ENCODE results near the gene OR4K17.
"Not testable (repeated sequence)": the region's sequence is repeated elsewhere in the genome, so short reads cannot be mapped to it uniquely, and the experiment has no call there.

Gene OR4K17

GRCh38 chr14:20110438-20110837 lies at the start of gene OR4K17:
Gene OR4K17, plus strand, starts transcription at chr14:20110739. Its CDS starts 6,761 bp downstream, at chr14:20117500.
- no peak for DNase-seq

GRCh38 chr14:20092050-20092449 lies 18.5 kb upstream of the OR4K17 start:
- no peak for DNase-seq

GRCh38 chr14:20093442-20093841 lies 17.1 kb upstream of the OR4K17 start:
- peak; percentile 66 for DNase-seq

GRCh38 chr14:20098926-20099770 lies 11.4 kb upstream of the OR4K17 start:
- not testable (repeated sequence) for DNase-seq

- DNase-seq: no peak
These were observed 1.8 kb downstream of the OR4K17 start for GRCh38 chr14:20112321-20112720.

GRCh38 chr14:20116748-20117147 lies 6.2 kb downstream of the OR4K17 start:
- DNase-seq: no peak

- DNase-seq: no peak
These were observed 8.3 kb downstream of the OR4K17 start for GRCh38 chr14:20118795-20119194.

- DNase-seq: no peak
These were observed 28.0 kb downstream of the OR4K17 start, which contains the start of gene OR4N5 for GRCh38 chr14:20138520-20138919. Gene OR4N5, plus strand, starts transcription at chr14:20138820. Its CDS starts 4,916 bp downstream, at chr14:20143736.

- DNase-seq: no peak
These were observed 33.4 kb downstream of the OR4K17 start for GRCh38 chr14:20143911-20144310.

- no peak for DNase-seq
These were observed 34.3 kb downstream of the OR4K17 start for GRCh38 chr14:20144820-20145219.

GRCh38 chr14:20164462-20164861 lies 53.9 kb downstream of the OR4K17 start:
- no peak for DNase-seq

- no peak for DNase-seq
These were observed 56.6 kb downstream of the OR4K17 start for GRCh38 chr14:20167091-20167490.

GRCh38 chr14:20169852-20170251 lies 59.3 kb downstream of the OR4K17 start:
- DNase-seq: not testable (repeated sequence)

Data from GF-D8 (cell line).